Measurements from ENCODE around the gene TMBIM6.
"Not testable (repeated sequence)": the region's sequence is repeated elsewhere in the genome, so short reads cannot be mapped to it uniquely, and the experiment has no call there.

The TMBIM6 gene

GRCh38 chr12:49730568-49731101, 10.7 kb upstream of the TMBIM6 start:
- DNase-seq: no peak

- DNase-seq: no peak
These were observed 7.9 kb upstream of the TMBIM6 start for GRCh38 chr12:49733219-49734017.

DNA sequence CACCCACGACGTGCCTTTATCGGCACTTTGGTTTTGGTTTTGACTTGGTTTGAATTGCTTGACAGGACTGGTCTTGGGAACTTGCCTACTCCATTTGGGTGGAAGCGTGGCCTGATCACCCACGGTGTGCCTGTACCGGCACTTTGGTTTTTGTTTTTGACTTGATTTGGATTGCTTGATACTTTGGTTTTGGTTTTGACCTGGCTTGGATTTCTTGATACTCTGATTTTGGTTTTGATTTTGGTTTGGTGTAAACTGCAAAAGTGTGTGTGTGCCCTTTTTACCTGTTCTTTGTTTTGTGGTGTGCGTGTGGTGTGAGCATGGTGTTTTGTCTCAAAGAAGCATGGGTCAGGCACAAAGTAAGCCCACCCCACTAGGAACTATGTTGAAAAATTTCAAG, 6.5 kb upstream of the TMBIM6 start:
- not testable (repeated sequence) for DNase-seq

DNA sequence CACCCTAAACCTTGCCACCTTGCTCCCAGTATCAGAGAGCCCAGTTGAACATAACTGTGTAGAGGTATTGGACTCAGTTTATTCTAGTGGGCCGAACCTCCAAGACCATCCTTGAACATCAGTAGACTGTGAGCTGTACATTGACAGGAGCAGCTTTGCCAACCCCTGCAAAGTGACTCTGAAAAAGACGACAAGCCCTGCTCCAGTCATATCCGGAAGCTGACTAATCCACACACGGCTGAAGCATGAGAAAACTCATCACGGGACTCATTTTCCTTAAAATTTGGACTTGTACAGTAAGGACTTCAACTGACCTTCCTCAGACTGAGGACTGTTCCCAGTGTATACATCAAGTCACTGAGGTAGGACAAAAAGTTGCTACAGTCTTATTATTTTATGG, 2.6 kb upstream of the TMBIM6 start:
- DNase-seq: not testable (repeated sequence)

GRCh38 chr12:49740277-49740676, 1.1 kb upstream of the TMBIM6 start:
- DNase-seq: not testable (repeated sequence)

DNA sequence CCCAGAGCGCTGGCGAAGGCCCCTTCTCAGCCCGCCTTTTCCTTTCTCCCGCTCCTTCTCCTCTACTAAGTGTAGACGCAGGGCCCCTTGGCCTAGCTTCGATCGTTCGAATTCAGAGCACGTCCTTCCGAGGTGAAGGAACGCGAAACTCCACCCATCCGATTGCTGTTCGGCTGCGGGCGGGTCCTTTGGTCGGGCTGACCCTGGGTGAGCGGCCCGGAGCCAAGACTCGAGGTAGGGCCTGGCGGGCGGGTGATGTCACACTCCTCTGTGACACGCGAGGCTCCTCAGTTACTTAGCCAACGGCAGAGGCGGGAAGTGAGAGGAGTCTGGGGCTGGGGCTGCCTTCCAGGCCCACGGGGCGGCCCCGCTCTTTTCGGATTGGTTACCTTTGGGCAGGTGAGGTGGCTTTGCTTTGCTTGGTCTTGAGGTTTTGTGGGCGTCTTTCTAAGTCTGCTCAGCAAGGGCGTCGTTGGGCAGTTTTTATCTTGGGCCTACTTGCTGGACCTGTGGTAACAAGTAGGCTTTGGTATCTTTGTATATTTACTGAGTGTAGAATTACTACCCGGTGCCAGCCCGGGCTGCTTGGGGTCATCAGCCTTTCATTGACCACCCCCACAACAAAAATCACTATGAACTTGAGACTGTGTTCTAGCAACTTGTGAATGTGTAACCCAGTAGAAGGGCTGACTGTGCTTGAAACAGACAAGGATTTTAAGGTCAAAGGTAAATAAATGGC, 694 bp downstream of the TMBIM6 start:
- DNase-seq: no peak

DNA sequence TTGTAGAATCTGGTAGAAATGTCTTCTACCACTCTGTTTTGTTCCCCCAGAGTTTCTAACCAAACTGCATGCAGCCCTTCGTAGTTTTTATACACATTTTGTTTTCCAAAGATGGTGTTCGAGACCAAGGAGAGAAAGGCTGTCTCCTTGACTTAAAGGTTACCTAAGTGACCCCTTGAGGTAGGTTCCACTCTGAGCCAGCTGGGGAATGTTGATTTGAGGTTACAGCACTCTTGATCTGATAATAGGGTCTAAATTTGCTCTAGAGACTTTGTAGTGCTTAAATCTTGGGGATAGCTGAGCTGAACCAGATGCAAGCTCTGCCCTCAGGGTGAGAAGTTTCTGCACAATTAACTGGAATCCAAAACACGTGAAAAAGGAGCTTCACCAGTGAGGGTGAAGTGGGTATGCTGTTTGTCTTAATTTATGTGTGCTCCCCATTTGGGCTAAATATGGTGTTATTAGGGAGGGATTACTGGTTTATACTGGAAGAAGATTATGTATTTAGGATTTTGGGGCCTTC, 3.1 kb downstream of the TMBIM6 start:
- no peak for DNase-seq

DNA sequence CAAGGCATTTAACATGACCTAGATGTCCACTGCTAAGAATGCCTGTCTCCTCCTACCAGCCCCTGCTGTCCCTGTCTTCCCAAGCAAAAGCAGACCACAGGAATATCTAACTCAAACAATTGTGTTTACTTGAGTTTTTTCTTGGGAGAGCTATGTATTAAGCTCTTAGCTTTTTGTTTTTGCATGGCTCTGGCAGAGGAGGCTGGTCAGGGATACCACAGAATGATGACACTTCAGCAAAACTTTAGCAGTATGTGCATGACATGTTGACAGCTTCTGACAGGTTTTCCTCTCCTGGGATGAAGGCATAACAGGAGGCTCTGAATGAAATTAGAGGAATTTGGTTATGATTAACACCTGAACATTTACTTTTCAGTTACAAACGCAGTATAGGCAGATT, 6.9 kb downstream of the TMBIM6 start:
- DNase-seq: no peak

GRCh38 chr12:49748800-49749199, 7.4 kb downstream of the TMBIM6 start:
- DNase-seq: no peak

- no peak for DNase-seq
These were observed 9.0 kb downstream of the TMBIM6 start for GRCh38 chr12:49750027-49750995.

- DNase-seq: no peak
These were observed 9.6 kb downstream of the TMBIM6 start for GRCh38 chr12:49750996-49751393.

DNA sequence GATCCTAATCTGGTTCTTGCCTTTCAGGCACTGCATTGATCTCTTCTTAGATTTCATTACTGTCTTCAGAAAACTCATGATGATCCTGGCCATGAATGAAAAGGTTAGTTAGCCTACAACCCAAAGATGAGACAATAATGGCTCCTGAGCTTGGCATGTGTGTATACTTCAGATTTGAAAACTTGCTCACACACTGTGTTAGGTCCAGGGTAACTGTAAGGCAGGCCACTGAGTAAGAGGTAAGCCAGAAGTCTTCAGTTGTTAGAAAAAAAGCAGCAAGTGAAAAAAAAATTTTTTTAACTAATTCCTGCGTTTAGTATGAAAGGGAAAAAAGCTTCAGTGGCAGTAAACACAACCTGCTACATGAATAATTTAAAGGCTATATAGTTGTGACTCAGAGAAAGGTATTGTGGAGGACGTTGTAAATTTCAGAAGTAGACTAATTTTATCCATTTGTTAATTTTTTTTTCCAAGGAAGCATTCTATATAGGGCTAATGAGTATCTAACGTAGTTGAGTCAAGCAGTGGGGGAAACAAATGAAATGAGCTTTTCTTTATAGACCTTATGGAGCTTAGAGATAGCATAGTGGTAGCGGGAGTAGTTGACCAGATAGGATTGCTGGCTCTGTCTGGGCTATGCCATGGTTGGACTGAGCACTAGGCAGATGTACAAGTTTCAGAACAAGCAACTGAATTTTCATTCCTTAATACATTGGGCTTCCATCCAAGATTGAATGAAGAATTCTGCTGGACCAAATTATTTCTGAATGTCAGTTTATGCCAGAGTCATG, 20.5 kb downstream of the TMBIM6 start:
- no peak for DNase-seq

- DNase-seq: no peak
These were observed 21.1 kb downstream of the TMBIM6 start for GRCh38 chr12:49762468-49762847.

DNA sequence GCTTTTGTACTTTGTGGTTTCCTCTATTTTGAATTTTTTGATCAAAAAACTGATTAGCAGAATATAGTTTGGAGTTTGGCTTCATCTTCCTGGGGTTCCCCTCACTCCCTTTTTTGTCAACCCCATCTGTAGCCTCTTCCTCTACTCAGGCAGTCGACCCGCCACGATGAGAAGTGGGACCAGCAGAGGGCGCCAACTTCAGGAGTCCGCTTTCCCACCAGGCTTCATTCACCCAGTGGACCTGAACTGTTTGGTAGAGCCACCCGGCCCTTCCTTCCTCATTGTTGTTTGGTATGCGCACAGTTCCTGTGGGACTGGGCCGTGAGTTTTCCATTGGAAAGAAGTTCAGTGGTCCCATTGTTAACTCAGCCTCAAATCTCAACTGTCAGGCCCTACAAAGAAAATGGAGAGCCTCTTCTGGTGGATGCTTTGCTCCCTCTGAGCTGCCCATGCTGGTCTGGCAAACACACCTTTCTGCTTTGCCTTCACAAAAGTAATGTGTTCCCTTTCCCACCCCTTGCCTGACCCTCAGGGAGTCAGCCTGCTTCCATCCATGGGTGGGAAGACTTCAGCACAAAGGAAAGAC, 21.7 kb downstream of the TMBIM6 start:
- DNase-seq: peak in 1 of 2 donors; percentile 25

DNA sequence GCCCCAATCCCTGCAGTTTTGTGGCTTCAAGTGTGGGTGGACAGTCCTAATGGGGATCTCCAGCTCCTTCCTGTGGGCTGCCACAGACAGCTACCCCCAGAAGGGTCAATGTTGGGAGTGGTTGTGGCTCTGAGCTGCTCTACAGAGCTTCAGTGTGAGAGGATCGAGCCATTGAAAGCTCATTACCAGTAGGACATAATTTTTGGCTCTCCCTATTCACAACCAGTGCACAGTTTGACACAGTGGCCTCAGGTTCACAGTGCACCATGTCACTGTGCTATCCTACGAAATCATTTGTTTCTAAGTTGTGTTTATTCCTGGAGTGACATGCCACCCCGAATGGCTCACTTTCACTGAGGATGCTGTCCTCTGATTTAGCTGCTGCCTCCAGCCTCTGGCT, 22.8 kb downstream of the TMBIM6 start:
- DNase-seq: no peak

GRCh38 chr12:49766115-49766455, 24.7 kb downstream of the TMBIM6 start:
- DNase-seq: no peak

- DNase-seq: no peak
These were observed 26.0 kb downstream of the TMBIM6 start for GRCh38 chr12:49767333-49767732.

GRCh38 chr12:49773102-49773501, 31.7 kb downstream of the TMBIM6 start:
- DNase-seq: not testable (repeated sequence)

DNA sequence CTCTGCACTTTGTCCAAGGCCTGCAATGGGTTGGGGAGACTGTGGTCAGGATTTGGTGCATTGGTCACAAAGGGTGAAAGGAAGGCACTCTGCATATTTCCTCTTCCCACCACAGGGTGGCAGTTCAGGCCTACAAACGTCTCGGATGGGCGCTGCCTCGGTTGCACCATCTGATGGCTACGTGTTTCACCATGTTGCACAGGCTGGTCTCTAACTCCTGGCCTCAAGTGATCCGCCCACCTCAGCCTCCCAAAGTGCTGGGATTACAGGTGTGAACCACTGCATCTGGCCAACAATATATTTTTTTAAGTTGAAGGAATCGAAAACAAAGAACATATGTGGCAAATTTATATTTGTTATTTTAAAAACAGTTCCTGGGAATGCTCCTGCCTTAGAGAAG, 35.1 kb downstream of the TMBIM6 start:
- peak; percentile 48 to 59 for DNase-seq

DNA sequence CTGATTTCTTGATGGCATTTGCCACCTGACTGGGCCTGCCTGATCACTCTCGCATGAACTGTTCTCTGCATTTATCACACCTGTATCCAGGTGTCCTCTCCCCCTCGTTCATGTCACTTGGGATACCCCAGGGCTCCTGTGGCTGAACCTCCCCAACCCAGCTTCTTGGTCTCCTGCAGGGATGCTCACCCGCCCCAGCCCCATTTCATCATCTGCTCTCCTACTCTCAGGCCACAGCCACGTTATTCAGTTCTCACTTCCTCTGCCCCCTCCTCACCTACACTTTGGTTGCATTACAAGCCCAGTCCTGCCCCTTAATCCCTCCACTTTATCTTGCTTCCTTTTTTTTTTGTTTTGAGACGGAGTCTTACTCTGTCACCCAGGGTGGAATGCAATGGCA, 35.5 kb downstream of the TMBIM6 start:
- DNase-seq: no peak

DNA sequence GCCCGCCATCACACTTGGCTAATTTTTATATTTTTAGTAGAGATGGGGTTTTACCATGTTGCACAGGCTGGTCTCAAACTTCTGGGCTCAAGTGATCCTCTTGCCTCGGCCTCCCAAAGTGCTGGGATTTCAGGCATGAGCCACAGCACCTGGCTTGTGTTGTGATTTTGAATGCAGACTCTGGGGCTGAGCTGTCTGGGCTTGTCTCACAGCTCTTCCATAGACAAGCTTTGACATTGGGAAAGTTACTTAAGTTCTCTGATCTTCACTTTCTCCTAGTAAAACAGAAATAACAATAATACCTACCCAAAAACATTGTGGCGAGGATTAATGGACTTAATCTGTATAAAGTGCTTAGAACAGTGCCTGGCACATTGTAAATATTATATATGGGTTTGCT, 36.0 kb downstream of the TMBIM6 start:
- DNase-seq: no peak

Measured in hippocampal formation (tissue), 2 donors.